UCSD-AML1 (cell line): ENCODE measurements around the gene FKBP7.
"Not testable (repeated sequence)": the region's sequence is repeated elsewhere in the genome, so short reads cannot be mapped to it uniquely, and the experiment has no call there.

Source experiments
- DNase-seq: peaks from one replicate; lab custom pipeline; 2025; ENCODE audit not compliant: unreplicated experiment; lab: John Stamatoyannopoulos, UW

Gene FKBP7

GRCh38 chr2:178478439-178479274 lies at the start of gene FKBP7:
TSS of gene FKBP7 (minus strand) at chr2:178478600. CDS start at chr2:178478499, 101 bp downstream.
- peak; percentile 88 for DNase-seq

- DNase-seq, result no peak
Measured at GRCh38 chr2:178527592-178527991, 49.2 kb upstream of the FKBP7 start.

GRCh38 chr2:178526256-178526655 lies 47.9 kb upstream of the FKBP7 start:
- DNase-seq, result no peak

- DNase-seq, result not testable (repeated sequence)
Measured at GRCh38 chr2:178525460-178525859, 47.1 kb upstream of the FKBP7 start.

GRCh38 chr2:178525010-178525409 lies 46.6 kb upstream of the FKBP7 start:
- not testable (repeated sequence) for DNase-seq

- no peak for DNase-seq
Measured at GRCh38 chr2:178523596-178524134, 45.3 kb upstream of the FKBP7 start.

- DNase-seq, result peak; percentile 78
Measured at GRCh38 chr2:178522950-178523595, 44.7 kb upstream of the FKBP7 start.

GRCh38 chr2:178521304-178522150 lies 43.1 kb upstream of the FKBP7 start:
- DNase-seq, result no peak

- no peak for DNase-seq
Measured at GRCh38 chr2:178517496-178517895, 39.1 kb upstream of the FKBP7 start.

GRCh38 chr2:178514664-178515063 lies 36.3 kb upstream of the FKBP7 start:
- DNase-seq, result no peak

- no peak for DNase-seq
Measured at GRCh38 chr2:178513876-178514275, 35.5 kb upstream of the FKBP7 start.

- no peak for DNase-seq
Measured at GRCh38 chr2:178512484-178512883, 34.1 kb upstream of the FKBP7 start.

- DNase-seq, result no peak
Measured at GRCh38 chr2:178510384-178510783, 32.0 kb upstream of the FKBP7 start.

GRCh38 chr2:178508646-178509045 lies 30.2 kb upstream of the FKBP7 start:
- no peak for DNase-seq

- no peak for DNase-seq
Measured at GRCh38 chr2:178506949-178507348, 28.5 kb upstream of the FKBP7 start.

GRCh38 chr2:178506524-178506923 lies 28.1 kb upstream of the FKBP7 start:
- no peak for DNase-seq

GRCh38 chr2:178506101-178506500 lies 27.7 kb upstream of the FKBP7 start:
- DNase-seq, result no peak

GRCh38 chr2:178502751-178503150 lies 24.4 kb upstream of the FKBP7 start:
- no peak for DNase-seq

- DNase-seq, result no peak
Measured at GRCh38 chr2:178499640-178500039, 21.2 kb upstream of the FKBP7 start.

- DNase-seq, result no peak
Measured at GRCh38 chr2:178498137-178498536, 19.7 kb upstream of the FKBP7 start.

- no peak for DNase-seq
Measured at GRCh38 chr2:178496049-178496448, 17.6 kb upstream of the FKBP7 start.
